Measurements from ENCODE around the gene NFS1.
"Not testable (repeated sequence)": the region's sequence is repeated elsewhere in the genome, so short reads cannot be mapped to it uniquely, and the experiment has no call there.

The NFS1 gene

GRCh38 chr20:35718972-35719635, 20.0 kb upstream of the NFS1 start:
- Histone ChIP-seq H3K27me3 (ENCODE audit: insufficient read depth, low read length, poor library complexity) (no peaks in the 10 kb centered on the region), H3K4me3 (ENCODE audit: low read depth in 1 of 2, low read length in 2 of 2) (no peak overlapping the region), H3K36me3 (ENCODE audit: insufficient read depth, low read length) (peaks cover 99% of the 10 kb centered on the region), H3K4me1 (ENCODE audit: insufficient read depth, low read length) (peaks cover 11% of the 10 kb centered on the region), H3K27ac (ENCODE audit: low read length) (no peak overlapping the region), H3K4me2 (ENCODE audit: insufficient read depth, low read length) (no peak overlapping the region), H3K79me2 (ENCODE audit: insufficient read depth, low read length) (peaks cover 98% of the 10 kb centered on the region), H3K9me3 (ENCODE audit: insufficient read depth, low read length, severe bottlenecking) (no peaks in the 10 kb centered on the region), H3K9ac (ENCODE audit: low read depth, low read length) (no peak overlapping the region), H4K20me1 (ENCODE audit: insufficient read depth, low read length) (peaks cover 91% of the 10 kb centered on the region), H2AFZ (ENCODE audit: low read depth, low read length) (no peak overlapping the region)
- no peak for TF ChIP-seq EZH2 (IDR thresholded peaks at IDR 0.05; ENCODE audit: borderline replicate concordance, low read depth, low read length, severe bottlenecking)
- no peak for TF ChIP-seq CTCF (IDR thresholded peaks at IDR 0.05; ENCODE audit: borderline replicate concordance, extremely low read depth, low read length, poor library complexity, severe bottlenecking)
- DNase-seq, result no peak
- no peak for ATAC-seq (ENCODE audit: insufficient read depth, low read depth)

GRCh38 chr20:35718321-35718720, 19.2 kb upstream of the NFS1 start:
- H3K4me2 ChIP-seq (ENCODE audit: insufficient read depth, low read length); H3K27ac ChIP-seq (ENCODE audit: low read length); ATAC-seq (ENCODE audit: insufficient read depth, low read depth); DNase-seq; H3K4me3 ChIP-seq (ENCODE audit: low read depth in 1 of 2, low read length in 2 of 2); H3K27me3 ChIP-seq (ENCODE audit: insufficient read depth, low read length, poor library complexity); H3K9ac ChIP-seq (ENCODE audit: low read depth, low read length); H2AFZ ChIP-seq (ENCODE audit: low read depth, low read length); H3K9me3 ChIP-seq (ENCODE audit: insufficient read depth, low read length, severe bottlenecking): not testable (repeated sequence)
- Histone ChIP-seq H3K79me2 (ENCODE audit: insufficient read depth, low read length) (peaks cover 98% of the 10 kb centered on the region), H3K36me3 (ENCODE audit: insufficient read depth, low read length) (peaks cover 99% of the 10 kb centered on the region), H3K4me1 (ENCODE audit: insufficient read depth, low read length) (peaks cover 11% of the 10 kb centered on the region), H4K20me1 (ENCODE audit: insufficient read depth, low read length) (peaks cover 92% of the 10 kb centered on the region)

GRCh38 chr20:35716330-35716729, 17.2 kb upstream of the NFS1 start:
- peaks cover 99% of the 10 kb centered on the region for H3K36me3 ChIP-seq (ENCODE audit: insufficient read depth, low read length)

More at GRCh38 chr20:35716330-35716729, 17.2 kb upstream of the NFS1 start:
- H2AFZ ChIP-seq (ENCODE audit: low read depth, low read length), result no peak overlapping the region
- H3K9ac ChIP-seq (ENCODE audit: low read depth, low read length), result no peak overlapping the region
- no peak overlapping the region for H3K4me2 ChIP-seq (ENCODE audit: insufficient read depth, low read length)
- no peaks in the 10 kb centered on the region for H3K9me3 ChIP-seq (ENCODE audit: insufficient read depth, low read length, severe bottlenecking)
- TF ChIP-seq EZH2 (IDR thresholded peaks at IDR 0.05; ENCODE audit: borderline replicate concordance, low read depth, low read length, severe bottlenecking), result no peak
- TF ChIP-seq CTCF (IDR thresholded peaks at IDR 0.05; ENCODE audit: borderline replicate concordance, extremely low read depth, low read length, poor library complexity, severe bottlenecking), result no peak
- no peak overlapping the region for H3K4me3 ChIP-seq (ENCODE audit: low read depth in 1 of 2, low read length in 2 of 2)
- H3K27me3 ChIP-seq (ENCODE audit: insufficient read depth, low read length, poor library complexity), result no peaks in the 10 kb centered on the region
- ATAC-seq (ENCODE audit: insufficient read depth, low read depth) (no peak), DNase-seq (no peak)
- H3K79me2 ChIP-seq (ENCODE audit: insufficient read depth, low read length), result peaks cover 99% of the 10 kb centered on the region
- H3K4me1 ChIP-seq (ENCODE audit: insufficient read depth, low read length), result peaks cover 8% of the 10 kb centered on the region
- H4K20me1 ChIP-seq (ENCODE audit: insufficient read depth, low read length), result peaks cover 90% of the 10 kb centered on the region
- no peak overlapping the region for H3K27ac ChIP-seq (ENCODE audit: low read length)

Data from DND-41 (cell line).